NCI-H2081 (cell line): Measurements from ENCODE around the gene CCDC186.
"Not testable (repeated sequence)": the region's sequence is repeated elsewhere in the genome, so short reads cannot be mapped to it uniquely, and the experiment has no call there.

Source experiments
- DNase-seq, 2 experiments: peaks; one replicate each; lab custom pipeline; 2025; lab: John Stamatoyannopoulos, UW

Gene CCDC186

GRCh38 chr10:114173603-114173920, 441 bp downstream of the CCDC186 start:
- no peak for DNase-seq

GRCh38 chr10:114172776-114173602, 1.0 kb downstream of the CCDC186 start:
- peak in 1 of 2 experiments; percentile 1 for DNase-seq

GRCh38 chr10:114172216-114172615, 1.8 kb downstream of the CCDC186 start:
- DNase-seq, result no peak

GRCh38 chr10:114168450-114169009, 5.5 kb downstream of the CCDC186 start:
- no peak for DNase-seq

GRCh38 chr10:114167985-114168384, 6.0 kb downstream of the CCDC186 start:
- no peak for DNase-seq

GRCh38 chr10:114166494-114166893, 7.5 kb downstream of the CCDC186 start:
- no peak for DNase-seq

- no peak for DNase-seq
These were observed 8.0 kb downstream of the CCDC186 start for GRCh38 chr10:114166043-114166442.

GRCh38 chr10:114163062-114163461, 10.9 kb downstream of the CCDC186 start:
- DNase-seq, result no peak

- DNase-seq, result no peak
These were observed 16.1 kb downstream of the CCDC186 start for GRCh38 chr10:114157912-114158311.

GRCh38 chr10:114151892-114152291, 22.1 kb downstream of the CCDC186 start:
- no peak for DNase-seq

- no peak for DNase-seq
These were observed 22.5 kb downstream of the CCDC186 start for GRCh38 chr10:114151486-114151885.

GRCh38 chr10:114149476-114149875, 24.5 kb downstream of the CCDC186 start:
- DNase-seq, result not testable (repeated sequence)

- no peak for DNase-seq
These were observed 30.8 kb downstream of the CCDC186 start for GRCh38 chr10:114143160-114143559.

GRCh38 chr10:114142018-114142417, 32.0 kb downstream of the CCDC186 start:
- DNase-seq, result no peak

- not testable (repeated sequence) for DNase-seq
These were observed 33.2 kb downstream of the CCDC186 start for GRCh38 chr10:114140827-114141226.

GRCh38 chr10:114140036-114140435, 34.0 kb downstream of the CCDC186 start:
- DNase-seq, result no peak

- DNase-seq, result no peak
These were observed 35.4 kb downstream of the CCDC186 start for GRCh38 chr10:114138581-114138980.

- no peak for DNase-seq
These were observed 38.5 kb downstream of the CCDC186 start for GRCh38 chr10:114135476-114135875.

- DNase-seq, result no peak
These were observed 42.9 kb downstream of the CCDC186 start for GRCh38 chr10:114131094-114131493.

GRCh38 chr10:114121031-114121430, 53.0 kb downstream of the CCDC186 start:
- no peak for DNase-seq

GRCh38 chr10:114118514-114118913, 55.5 kb downstream of the CCDC186 start:
- DNase-seq, result no peak

GRCh38 chr10:114117728-114118127, 56.3 kb downstream of the CCDC186 start:
- no peak for DNase-seq

- no peak for DNase-seq
These were observed 58.1 kb downstream of the CCDC186 start for GRCh38 chr10:114115661-114116445.
